Psoas muscle (tissue), 8 donors: Measurements from ENCODE around the gene ENPP7. TPM values are rescaled to one million over a fixed set of nuclear protein-coding genes. Genes with fewer than 3 reads are reported as not detected.

ENCODE experiments used
- ATAC-seq, 4 donors: fragments of 200-7000 bp; cut with Tn5 transposase; one replicate each; pipeline ENCODE4 v1.9.1; 2020; ENCODE audit warnings: moderate library complexity in 3 of 4, mild to moderate bottlenecking in 2 of 4
- DNase-seq, 2 donors: peaks; one replicate each; pipeline ENCODE4 v3.0.0-alpha.2; 2020
- H3K27ac ChIP-seq: fragments of 200-600 bp; one replicate; pipeline ENCODE4 v1.8.0; 2022
- H3K27me3 ChIP-seq, 3 donors: fragments of 200-600 bp in 1 of 3; one replicate each; pipeline versions ENCODE4 v1.6.1 to v1.8.0; 2013 to 2022; ENCODE audit warnings: low read length in 2 of 3, mild to moderate bottlenecking in 2 of 3, moderate library complexity in 1 of 3; ENCODE audit not compliant: insufficient read depth in 3 of 3
- H3K36me3 ChIP-seq, 2 donors: fragments of 200-600 bp in 1 of 2; one replicate each; pipeline versions ENCODE4 v1.6.1 to v1.8.0; 2013 to 2022; ENCODE audit warnings: low read depth in 1 of 2, mild to moderate bottlenecking in 1 of 2, moderate library complexity in 1 of 2; ENCODE audit not compliant: insufficient read depth in 1 of 2
- H3K4me1 ChIP-seq: fragments of 200-600 bp; one replicate; pipeline ENCODE4 v1.8.0; 2022
- H3K4me3 ChIP-seq: fragments of 200-600 bp; one replicate; pipeline ENCODE4 v1.8.0; 2022; ENCODE audit warnings: mild to moderate bottlenecking
- H3K9me3 ChIP-seq: fragments of 200-600 bp; one replicate; pipeline ENCODE4 v1.8.0; 2022
- WGBS, 3 donors: extraction: QIAGEN DNeasy Blood & Tissue Kit; methylation state at CpG; one replicate each; pipeline versions ENCODE4 v1.1.6 to v1.1.7; 2013; 5-methylcytosine and 5-hydroxymethylcytosine counted together
- intact Hi-C, 2 donors: fragments of 100-400 bp; cut with DNase I; formaldehyde crosslinking; loops; one replicate each; pipeline versions ENCODE4 v1.11.0 to v1.14.2; 2022
- polyA plus RNA-seq, 3 donors: library from polyadenylated mRNA; stranded (reverse); fragments of 200-250 nt; gene quantifications; one replicate each; pipeline ENCODE4 v1.2.3, GENCODE V29; 2013
- total RNA-seq, 4 donors: library from RNA; stranded (reverse); fragmentation: NEBNext Ultra II Directional in 2 of 4; extraction: Animal tissue kit (Norgen Biotek cat#: 25700) in 2 of 4; gene quantifications; one replicate each; pipeline versions ENCODE4 v1.2.1 to v1.2.4, GENCODE V29; 2021 to 2023
- TF ChIP-seq, protein P1 (sequence below): fragments of 200-600 bp; IDR thresholded peaks from one replicate; pipeline ENCODE4 v1.8.0; 2022; ENCODE audit warnings: antibody characterized with exemption
- donor health status: healthy with polysubstance abuse.
- donor health status: DM: no; HTN: no; CAD: no; lungs with moderate emphysema.
- donor health status: Bipolar disorder and iron deficiency.
- donor health status: healthy.
- donor health status: DM: yes; HTN: yes; CAD: no.
- donor health status: DM: no; HTN: no; CAD: no.
- donor health status: DM: no; HTN: no; CAD: no.
- donor health status: DM: yes; HTN: yes; CAD: no.

Gene ENPP7
- total and polyA plus RNA-seq, 7 donors, result 0.04 to 0.10 TPM; not detected in 5

DNA sequence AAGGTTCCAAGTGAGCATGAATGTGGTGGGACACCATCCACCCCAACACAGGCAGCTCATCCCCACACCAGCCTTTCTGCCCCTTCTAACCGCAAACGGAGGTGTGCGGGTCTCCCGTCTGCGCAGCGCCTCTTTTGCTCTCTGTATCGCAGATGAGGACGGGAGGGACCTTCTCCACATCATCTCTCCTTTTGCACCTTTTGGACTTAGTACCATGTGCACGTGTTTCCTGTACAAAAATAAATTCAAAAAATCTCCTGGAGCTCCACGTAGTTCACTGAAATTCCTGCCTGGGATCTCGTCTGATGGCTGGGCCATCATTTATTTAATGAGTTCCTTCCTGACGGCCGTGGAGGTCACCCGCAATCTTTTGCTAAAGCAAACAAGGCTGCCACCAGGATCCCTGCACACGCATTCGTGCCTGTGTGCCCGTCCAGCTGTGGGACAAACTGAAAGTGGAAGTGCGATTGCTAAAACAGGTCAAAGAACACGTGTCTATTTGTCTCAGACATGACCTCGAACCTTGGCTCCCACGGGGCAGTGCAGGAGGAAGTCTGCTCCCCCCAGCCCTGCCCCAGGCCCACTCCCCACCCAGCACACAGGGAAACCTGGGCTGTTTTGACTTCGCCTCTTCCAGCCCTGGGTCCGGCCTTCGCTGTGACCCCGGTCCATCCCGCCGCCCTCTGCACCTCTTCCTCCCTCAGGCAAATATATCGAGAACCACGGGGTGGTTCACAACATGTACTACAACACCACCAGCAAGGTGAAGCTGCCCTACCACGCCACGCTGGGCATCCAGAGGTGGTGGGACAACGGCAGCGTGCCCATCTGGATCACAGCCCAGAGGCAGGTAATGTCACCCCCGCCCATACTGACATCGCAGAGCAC lies 2.3 kb downstream of the ENPP7 start:
- Histone ChIP-seq H3K4me1 (no peaks in the 10 kb centered on the region), H3K4me3 (peak overlapping the region; percentile 43), H3K9me3 (no peaks in the 10 kb centered on the region), H3K36me3 (no peaks in the 10 kb centered on the region), H3K27ac (no peak overlapping the region), H3K27me3 (peaks cover 0 to 11% (median 6%) of the 10 kb centered on the region in 3 donors)
- ATAC-seq, result no peak
- WGBS, 3 donors, result 60 to 70% (median 64%) methylated on average over 35 of the region's 35 CpGs
- no peak for DNase-seq
- intact Hi-C loops, result no loop called here
- TF ChIP-seq, protein P1, sequence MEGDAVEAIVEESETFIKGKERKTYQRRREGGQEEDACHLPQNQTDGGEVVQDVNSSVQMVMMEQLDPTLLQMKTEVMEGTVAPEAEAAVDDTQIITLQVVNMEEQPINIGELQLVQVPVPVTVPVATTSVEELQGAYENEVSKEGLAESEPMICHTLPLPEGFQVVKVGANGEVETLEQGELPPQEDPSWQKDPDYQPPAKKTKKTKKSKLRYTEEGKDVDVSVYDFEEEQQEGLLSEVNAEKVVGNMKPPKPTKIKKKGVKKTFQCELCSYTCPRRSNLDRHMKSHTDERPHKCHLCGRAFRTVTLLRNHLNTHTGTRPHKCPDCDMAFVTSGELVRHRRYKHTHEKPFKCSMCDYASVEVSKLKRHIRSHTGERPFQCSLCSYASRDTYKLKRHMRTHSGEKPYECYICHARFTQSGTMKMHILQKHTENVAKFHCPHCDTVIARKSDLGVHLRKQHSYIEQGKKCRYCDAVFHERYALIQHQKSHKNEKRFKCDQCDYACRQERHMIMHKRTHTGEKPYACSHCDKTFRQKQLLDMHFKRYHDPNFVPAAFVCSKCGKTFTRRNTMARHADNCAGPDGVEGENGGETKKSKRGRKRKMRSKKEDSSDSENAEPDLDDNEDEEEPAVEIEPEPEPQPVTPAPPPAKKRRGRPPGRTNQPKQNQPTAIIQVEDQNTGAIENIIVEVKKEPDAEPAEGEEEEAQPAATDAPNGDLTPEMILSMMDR, result no peak

DNA sequence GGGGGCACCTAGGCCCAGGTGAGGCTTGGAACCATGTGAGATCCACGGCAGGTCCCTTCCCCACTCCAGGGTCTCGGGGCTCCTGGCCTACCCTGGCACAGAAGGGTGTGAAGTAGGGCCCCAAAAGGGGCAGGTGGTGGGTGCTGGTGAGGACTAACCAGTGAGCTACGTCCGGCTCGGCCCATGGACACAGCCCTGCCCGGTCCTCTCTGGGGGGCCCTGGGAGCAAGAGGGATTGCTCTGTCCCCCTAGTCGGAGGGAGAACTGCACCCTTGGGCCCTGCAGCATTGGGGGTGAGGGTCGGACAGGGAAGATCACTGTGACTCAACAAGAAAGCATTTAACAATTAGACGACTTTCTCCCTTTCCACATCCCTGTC lies 2.9 kb downstream of the ENPP7 start:
- Histone ChIP-seq H3K4me3 (no peak overlapping the region), H3K9me3 (no peaks in the 10 kb centered on the region), H3K36me3 (no peaks in the 10 kb centered on the region), H3K27me3 (peaks cover 0 to 17% (median 6%) of the 10 kb centered on the region in 3 donors), H3K27ac (no peak overlapping the region), H3K4me1 (no peaks in the 10 kb centered on the region)
- intact Hi-C loops, result no loop called here
- 75 to 81% (median 80%) methylated on average over 9 of the region's 9 CpGs for WGBS, 3 donors
- TF ChIP-seq, protein P1, result no peak
- ATAC-seq (no peak), DNase-seq (no peak)

DNA sequence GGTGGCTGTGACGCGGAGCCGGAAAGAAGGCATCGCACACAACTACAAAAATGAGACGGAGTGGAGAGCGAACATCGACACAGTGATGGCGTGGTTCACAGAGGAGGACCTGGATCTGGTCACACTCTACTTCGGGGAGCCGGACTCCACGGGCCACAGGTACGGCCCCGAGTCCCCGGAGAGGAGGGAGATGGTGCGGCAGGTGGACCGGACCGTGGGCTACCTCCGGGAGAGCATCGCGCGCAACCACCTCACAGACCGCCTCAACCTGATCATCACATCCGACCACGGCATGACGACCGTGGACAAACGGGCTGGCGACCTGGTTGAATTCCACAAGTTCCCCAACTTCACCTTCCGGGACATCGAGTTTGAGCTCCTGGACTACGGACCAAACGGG lies 4.4 kb downstream of the ENPP7 start:
- H3K36me3 ChIP-seq, result no peaks in the 10 kb centered on the region
- TF ChIP-seq, protein P1, result no peak
- intact Hi-C loops, result no loop called here
- H3K9me3 ChIP-seq, result no peaks in the 10 kb centered on the region
- no peak overlapping the region for H3K4me3 ChIP-seq
- peaks cover 0 to 31% (median 4%) of the 10 kb centered on the region in 3 donors for H3K27me3 ChIP-seq
- no peaks in the 10 kb centered on the region for H3K4me1 ChIP-seq
- DNase-seq (no peak), ATAC-seq (no peak)
- 91 to 95% (median 94%) methylated on average over 32 of the region's 32 CpGs for whole genome bisulfite sequencing, 3 donors
- H3K27ac ChIP-seq, result no peak overlapping the region

DNA sequence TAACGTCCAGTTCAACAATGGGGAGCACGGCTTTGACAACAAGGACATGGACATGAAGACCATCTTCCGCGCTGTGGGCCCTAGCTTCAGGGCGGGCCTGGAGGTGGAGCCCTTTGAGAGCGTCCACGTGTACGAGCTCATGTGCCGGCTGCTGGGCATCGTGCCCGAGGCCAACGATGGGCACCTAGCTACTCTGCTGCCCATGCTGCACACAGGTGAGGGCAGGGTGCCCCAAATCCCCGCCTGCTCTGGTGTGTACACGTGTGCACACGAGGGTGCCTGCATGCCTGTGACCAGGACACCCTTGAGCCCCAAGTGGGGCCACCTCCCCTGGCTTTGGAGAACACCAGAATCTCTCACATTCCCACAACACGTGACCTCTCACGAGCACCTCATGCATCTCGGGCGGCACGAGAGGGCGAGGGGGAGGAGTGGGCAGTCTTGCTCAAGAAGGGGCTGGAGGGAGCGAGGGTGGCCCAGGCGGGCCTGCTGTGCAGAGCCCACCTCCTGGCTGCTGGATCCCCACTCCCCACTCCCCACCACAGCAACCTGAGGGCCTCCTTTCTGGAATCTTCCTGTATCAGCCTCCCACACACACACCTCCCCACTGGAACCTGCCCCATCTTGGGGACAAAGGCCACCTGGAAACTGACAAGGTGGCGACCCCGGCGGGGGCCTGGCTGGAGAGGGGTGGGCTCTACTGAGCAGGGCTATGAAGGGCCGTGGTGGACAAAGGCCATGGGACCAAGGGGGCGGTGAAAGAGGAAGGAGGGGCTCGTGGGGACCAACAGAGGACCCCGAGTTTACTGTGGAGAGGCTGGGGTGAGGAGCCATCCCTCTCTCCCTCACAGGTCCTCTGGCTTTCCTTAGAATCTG lies 6.5 kb downstream of the ENPP7 start:
- peaks cover 0 to 52% (median 11%) of the 10 kb centered on the region in 3 donors for H3K27me3 ChIP-seq

More for the DNA sequence above, 6.5 kb downstream of the ENPP7 start:
- H3K4me3 ChIP-seq, result no peak overlapping the region
- 79 to 84% (median 79%) methylated on average over 29 to 30 of the region's 30 CpGs for WGBS, 3 donors
- H3K36me3 ChIP-seq, result no peaks in the 10 kb centered on the region
- H3K27ac ChIP-seq, result no peak overlapping the region
- TF ChIP-seq, protein P1, result no peak
- intact Hi-C loops, result no loop called here
- H3K9me3 ChIP-seq, result no peaks in the 10 kb centered on the region
- ATAC-seq (no peak), DNase-seq (no peak)
- no peaks in the 10 kb centered on the region for H3K4me1 ChIP-seq
